Measurements from ENCODE around the gene EPHB1. TPM values are rescaled to one million over a fixed set of nuclear protein-coding genes. Genes with fewer than 3 reads are reported as not detected.

The EPHB1 gene
- polyA plus RNA-seq, 1 of the 3 experiments (the other 2 are of a cell fraction): 1.2 TPM

GRCh38 chr3:135057996-135058395 lies 262.9 kb downstream of the EPHB1 start:
- H3K4me3 ChIP-seq (ENCODE audit: low read depth in 2 of 2, low read length in 1 of 2): no peak overlapping the region
- H3K27me3 ChIP-seq (ENCODE audit: insufficient read depth): no peaks in the 10 kb centered on the region
- no peak overlapping the region for H3K27ac ChIP-seq (ENCODE audit: low read depth in 2 of 2, low read length in 1 of 2)
- DNase-seq: no peak
- no peaks in the 10 kb centered on the region for H4K20me1 ChIP-seq (ENCODE audit: insufficient read depth)
- no peak overlapping the region for H2AFZ ChIP-seq (ENCODE audit: low read depth)
- 39% methylated on average over 5 of the region's 5 CpGs for WGBS (ENCODE audit: low lambda C conversion rate)
- no peaks in the 10 kb centered on the region for H3K79me2 ChIP-seq (ENCODE audit: insufficient read depth)
- TF ChIP-seq SMC3 (IDR thresholded peaks at IDR 0.05; ENCODE audit: low read depth, low read length) (no peak), CHD2 (IDR thresholded peaks at IDR 0.05; ENCODE audit: low read length, partially characterized antibody) (no peak), EP300 (IDR thresholded peaks at IDR 0.05; ENCODE audit: borderline replicate concordance in 1 of 2, low read depth in 1 of 2, low read length in 1 of 2) (no peak), IRF3 (IDR thresholded peaks at IDR 0.05; ENCODE audit: low read depth, low read length) (no peak), ELF1 (IDR thresholded peaks at IDR 0.05) (no peak), RCOR1 (IDR thresholded peaks at IDR 0.05; ENCODE audit: low read length) (no peak), FOSL2 (IDR thresholded peaks at IDR 0.05; ENCODE audit: borderline replicate concordance, low read depth) (no peak), TAF1 (IDR thresholded peaks at IDR 0.05; ENCODE audit: borderline replicate concordance, low read depth, low read length) (no peak), FOXM1 (IDR thresholded peaks at IDR 0.05; ENCODE audit: low read depth) (no peak), MXI1 (IDR thresholded peaks at IDR 0.05; ENCODE audit: low read depth, low read length) (no peak), MEF2A (IDR thresholded peaks at IDR 0.05; ENCODE audit: borderline replicate concordance, low read depth) (no peak), TEAD4 (IDR thresholded peaks at IDR 0.05; ENCODE audit: borderline replicate concordance, insufficient read depth) (no peak), GATA2 (CRISPR knock-in tag; IDR thresholded peaks at IDR 0.05) (no peak), NFIC (IDR thresholded peaks at IDR 0.05; ENCODE audit: borderline replicate concordance) (no peak)
- TF ChIP-seq, protein P1, sequence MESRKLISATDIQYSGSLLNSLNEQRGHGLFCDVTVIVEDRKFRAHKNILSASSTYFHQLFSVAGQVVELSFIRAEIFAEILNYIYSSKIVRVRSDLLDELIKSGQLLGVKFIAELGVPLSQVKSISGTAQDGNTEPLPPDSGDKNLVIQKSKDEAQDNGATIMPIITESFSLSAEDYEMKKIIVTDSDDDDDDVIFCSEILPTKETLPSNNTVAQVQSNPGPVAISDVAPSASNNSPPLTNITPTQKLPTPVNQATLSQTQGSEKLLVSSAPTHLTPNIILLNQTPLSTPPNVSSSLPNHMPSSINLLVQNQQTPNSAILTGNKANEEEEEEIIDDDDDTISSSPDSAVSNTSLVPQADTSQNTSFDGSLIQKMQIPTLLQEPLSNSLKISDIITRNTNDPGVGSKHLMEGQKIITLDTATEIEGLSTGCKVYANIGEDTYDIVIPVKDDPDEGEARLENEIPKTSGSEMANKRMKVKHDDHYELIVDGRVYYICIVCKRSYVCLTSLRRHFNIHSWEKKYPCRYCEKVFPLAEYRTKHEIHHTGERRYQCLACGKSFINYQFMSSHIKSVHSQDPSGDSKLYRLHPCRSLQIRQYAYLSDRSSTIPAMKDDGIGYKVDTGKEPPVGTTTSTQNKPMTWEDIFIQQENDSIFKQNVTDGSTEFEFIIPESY (IDR thresholded peaks at IDR 0.05; ENCODE audit: borderline replicate concordance, low read depth): no peak
- no peaks in the 10 kb centered on the region for H3K9me3 ChIP-seq
- no peaks in the 10 kb centered on the region for H3K9me2 ChIP-seq
- H3K4me1 ChIP-seq (ENCODE audit: control insufficient read depth in 1 of 2, insufficient read depth in 2 of 2, low read depth in 1 of 2, low read length in 1 of 2): no peaks in the 10 kb centered on the region
- no peaks in the 10 kb centered on the region for H3K36me3 ChIP-seq (replicated peaks in 1 of 2; ENCODE audit: control insufficient read depth in 1 of 2, insufficient read depth in 2 of 2, low read length in 1 of 2)
- H3F3A ChIP-seq (replicated peaks; ENCODE audit: insufficient read depth): no peaks in the 10 kb centered on the region
- no peak overlapping the region for H3K9ac ChIP-seq
- POLR2A ChIA-PET: no interaction called here
- CTCF ChIA-PET: no interaction called here
- no peak overlapping the region for H3K4me2 ChIP-seq

DNA sequence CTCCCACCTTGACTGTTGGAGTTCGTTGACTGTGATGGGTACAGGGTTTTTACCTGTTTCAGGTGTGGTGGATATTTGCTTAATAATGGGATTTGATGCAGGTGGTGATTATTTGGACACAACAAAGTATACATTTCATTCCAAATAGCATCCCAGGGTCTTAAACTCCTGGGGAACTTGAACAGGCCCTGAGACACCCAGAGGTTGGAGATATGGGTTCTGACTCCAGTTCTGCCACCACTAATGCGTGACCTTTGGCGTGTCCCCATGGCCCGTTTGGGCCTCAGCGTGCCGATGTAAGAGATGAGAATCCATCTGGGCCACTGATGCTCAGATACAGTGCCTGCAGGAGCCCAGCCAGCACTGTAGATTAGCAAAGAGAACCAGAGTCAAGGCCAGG lies 264.5 kb downstream of the EPHB1 start:
- Histone ChIP-seq H3K4me3 (ENCODE audit: low read depth in 2 of 2, low read length in 1 of 2) (no peak overlapping the region), H3K36me3 (replicated peaks in 1 of 2; ENCODE audit: control insufficient read depth in 1 of 2, insufficient read depth in 2 of 2, low read length in 1 of 2) (no peaks in the 10 kb centered on the region), H4K20me1 (ENCODE audit: insufficient read depth) (no peaks in the 10 kb centered on the region), H3K9ac (no peak overlapping the region), H2AFZ (ENCODE audit: low read depth) (no peak overlapping the region), H3K4me2 (no peak overlapping the region), H3K9me3 (no peaks in the 10 kb centered on the region), H3K4me1 (ENCODE audit: control insufficient read depth in 1 of 2, insufficient read depth in 2 of 2, low read depth in 1 of 2, low read length in 1 of 2) (no peaks in the 10 kb centered on the region), H3K79me2 (ENCODE audit: insufficient read depth) (no peaks in the 10 kb centered on the region), H3K27ac (ENCODE audit: low read depth in 2 of 2, low read length in 1 of 2) (no peak overlapping the region), H3F3A (replicated peaks; ENCODE audit: insufficient read depth) (no peaks in the 10 kb centered on the region), H3K9me2 (no peaks in the 10 kb centered on the region), H3K27me3 (ENCODE audit: insufficient read depth) (no peaks in the 10 kb centered on the region)
- CTCF ChIA-PET: no interaction called here
- 52% methylated on average over 6 of the region's 6 CpGs for WGBS (ENCODE audit: low lambda C conversion rate)
- POLR2A ChIA-PET: no interaction called here
- DNase-seq: no peak
- no peak for TF ChIP-seq EZH2phosphoT487 (IDR thresholded peaks at IDR 0.05; ENCODE audit: borderline replicate concordance, low read depth)
- TF ChIP-seq, protein P1 (IDR thresholded peaks at IDR 0.05; ENCODE audit: borderline replicate concordance, low read depth): no peak
- no peak for TF ChIP-seq SIN3A (IDR thresholded peaks at IDR 0.05; ENCODE audit: borderline replicate concordance, low read depth, low read length)
- no peak for TF ChIP-seq USF1 (IDR thresholded peaks at IDR 0.05; ENCODE audit: borderline replicate concordance, low read depth)
- no peak for TF ChIP-seq GATA2 (CRISPR knock-in tag; IDR thresholded peaks at IDR 0.05)
- TF ChIP-seq RCOR1 (IDR thresholded peaks at IDR 0.05; ENCODE audit: low read length): no peak
- no peak for TF ChIP-seq RFX5 (IDR thresholded peaks at IDR 0.05; ENCODE audit: low read length)
- TF ChIP-seq MEF2A (IDR thresholded peaks at IDR 0.05; ENCODE audit: borderline replicate concordance, low read depth): no peak
- TF ChIP-seq NRF1 (IDR thresholded peaks at IDR 0.05; ENCODE audit: low read depth, low read length): no peak
- TF ChIP-seq SMC3 (IDR thresholded peaks at IDR 0.05; ENCODE audit: low read depth, low read length): no peak
- no peak for TF ChIP-seq CHD2 (IDR thresholded peaks at IDR 0.05; ENCODE audit: low read length, partially characterized antibody)
- no peak for TF ChIP-seq POLR2AphosphoS5 (IDR thresholded peaks at IDR 0.05; ENCODE audit: low read depth, low read length)
- TF ChIP-seq EP300 (IDR thresholded peaks at IDR 0.05; ENCODE audit: borderline replicate concordance in 1 of 2, low read depth in 1 of 2, low read length in 1 of 2): no peak
